ENCODE data around the gene ASB2.

ASB2 gene

GRCh38 chr14:93977790-93978581 lies 1.6 kb upstream of the ASB2 start:
- peak; percentile 91 for DNase-seq

- DNase-seq, result no peak
These were observed 801 bp upstream of the ASB2 start for GRCh38 chr14:93977171-93977570.

- no peak for DNase-seq
These were observed 436 bp downstream of the ASB2 start for GRCh38 chr14:93975791-93976476.

- DNase-seq, result no peak
These were observed 1.5 kb downstream of the ASB2 start for GRCh38 chr14:93974833-93975232.

DNA sequence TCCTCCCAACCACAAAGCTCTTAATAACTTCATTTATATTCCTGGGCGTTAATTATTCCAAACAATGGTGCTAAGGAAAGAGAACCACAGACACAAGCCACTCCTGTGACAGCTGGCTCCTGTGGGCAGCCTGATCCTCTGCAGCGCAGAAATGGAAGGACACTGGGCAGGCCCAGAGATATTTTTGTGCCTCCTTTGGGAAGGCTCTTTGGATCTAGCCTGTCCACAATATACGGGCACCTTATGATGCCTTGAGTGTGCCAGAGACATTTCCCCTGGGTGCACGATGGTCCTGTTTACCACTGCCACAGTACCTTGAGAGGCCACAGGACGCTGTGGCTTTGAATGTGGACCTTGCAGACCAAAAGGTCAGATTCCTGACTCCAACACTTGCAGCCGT lies 2.1 kb downstream of the ASB2 start:
- no peak for DNase-seq

GRCh38 chr14:93973607-93974006 lies 2.8 kb downstream of the ASB2 start:
- no peak for DNase-seq

- DNase-seq, result no peak
These were observed 3.7 kb downstream of the ASB2 start for GRCh38 chr14:93972618-93973205.

GRCh38 chr14:93971635-93972027 lies 4.7 kb downstream of the ASB2 start:
- no peak for DNase-seq

DNA sequence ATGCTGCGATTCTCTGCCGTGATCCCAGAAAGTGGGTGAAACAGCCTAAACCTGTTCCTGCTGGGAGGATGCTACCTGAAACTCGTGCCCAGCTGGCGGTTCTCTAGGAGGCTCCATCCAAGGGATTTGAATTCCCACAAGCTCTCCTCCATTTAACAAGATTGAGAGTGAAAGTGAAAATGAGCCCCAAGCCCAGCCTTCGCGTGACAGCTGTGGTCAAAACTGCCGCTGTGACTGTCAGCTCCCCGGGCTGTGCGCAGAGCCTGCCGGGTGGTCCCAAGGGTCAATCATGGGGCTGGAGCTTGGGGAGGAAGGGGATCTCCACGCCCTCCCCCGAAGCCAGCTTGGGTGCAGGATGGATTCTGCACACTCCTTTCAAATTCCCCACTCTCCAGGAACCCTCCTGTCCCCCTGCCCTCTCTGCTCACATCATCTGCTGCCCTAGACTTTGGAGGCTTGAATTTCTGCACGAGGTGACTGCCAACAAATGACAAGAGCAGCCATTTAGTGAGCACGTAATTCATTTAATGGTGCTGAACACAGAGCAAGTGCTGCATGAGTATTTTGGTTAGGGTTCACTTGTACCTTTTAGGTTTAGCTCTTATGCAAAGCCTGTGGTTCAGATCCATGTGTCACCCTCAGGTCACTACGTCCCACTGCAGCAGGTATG lies 5.3 kb downstream of the ASB2 start:
- DNase-seq, result peak; percentile 87

DNA sequence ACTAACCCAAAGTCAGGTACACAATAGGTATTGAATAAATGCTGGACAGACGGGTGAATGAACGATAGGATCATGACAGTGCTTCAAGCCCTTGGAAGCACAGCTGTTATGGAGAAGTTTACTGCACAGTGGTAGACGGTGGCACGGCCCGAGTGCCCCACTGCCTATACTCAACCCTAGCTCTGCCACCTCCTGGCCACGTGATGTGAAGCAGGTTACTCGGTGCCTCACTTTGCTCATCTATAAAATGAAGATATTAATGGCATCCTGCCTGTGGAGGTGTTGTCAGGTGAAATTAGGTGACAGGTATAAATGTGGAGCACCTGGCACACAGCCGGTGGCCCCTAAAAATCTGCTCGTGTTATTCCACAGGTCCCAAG lies 5.8 kb downstream of the ASB2 start:
- peak; percentile 90 for DNase-seq

DNA sequence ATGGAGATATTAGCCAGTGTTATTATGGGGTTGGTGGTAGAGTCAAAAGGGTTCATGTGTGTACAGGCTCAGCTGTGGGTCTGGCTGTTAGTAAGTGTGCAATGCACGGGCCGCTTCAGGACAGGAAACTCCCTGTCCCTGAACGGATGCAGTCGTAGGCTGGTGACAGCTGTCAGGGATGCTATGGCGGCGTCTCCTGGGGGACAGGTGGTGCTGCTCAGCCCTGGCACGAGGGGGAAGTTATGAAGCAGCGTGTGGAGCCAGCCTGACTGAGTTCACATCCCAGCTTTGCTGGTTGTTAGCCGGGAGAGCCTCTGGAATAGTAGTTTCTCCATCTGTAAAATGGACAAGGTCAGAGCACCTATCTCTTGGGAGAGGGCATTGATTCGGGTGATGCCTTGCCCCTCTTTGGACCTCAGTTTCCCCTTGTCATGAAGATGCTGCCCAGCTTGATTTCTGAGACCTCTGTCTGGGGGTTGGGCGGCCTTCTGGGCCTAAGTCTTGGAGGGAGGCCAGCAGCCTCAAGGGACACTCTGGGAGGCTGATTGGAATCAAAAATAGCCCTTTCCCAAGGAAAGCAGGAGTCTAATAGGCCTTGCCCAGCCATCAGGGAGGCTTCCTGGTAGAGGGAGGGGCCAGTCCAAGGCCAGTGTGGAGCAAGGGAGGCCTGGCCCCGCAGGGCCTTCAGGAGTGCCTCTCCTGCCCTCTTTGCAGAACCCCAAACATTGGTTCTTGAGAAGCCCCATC lies 7.1 kb downstream of the ASB2 start:
- no peak for DNase-seq

GRCh38 chr14:93967637-93968250 lies 8.6 kb downstream of the ASB2 start:
- DNase-seq, result no peak

- no peak for DNase-seq
These were observed 10.4 kb downstream of the ASB2 start for GRCh38 chr14:93965946-93966474.

DNA sequence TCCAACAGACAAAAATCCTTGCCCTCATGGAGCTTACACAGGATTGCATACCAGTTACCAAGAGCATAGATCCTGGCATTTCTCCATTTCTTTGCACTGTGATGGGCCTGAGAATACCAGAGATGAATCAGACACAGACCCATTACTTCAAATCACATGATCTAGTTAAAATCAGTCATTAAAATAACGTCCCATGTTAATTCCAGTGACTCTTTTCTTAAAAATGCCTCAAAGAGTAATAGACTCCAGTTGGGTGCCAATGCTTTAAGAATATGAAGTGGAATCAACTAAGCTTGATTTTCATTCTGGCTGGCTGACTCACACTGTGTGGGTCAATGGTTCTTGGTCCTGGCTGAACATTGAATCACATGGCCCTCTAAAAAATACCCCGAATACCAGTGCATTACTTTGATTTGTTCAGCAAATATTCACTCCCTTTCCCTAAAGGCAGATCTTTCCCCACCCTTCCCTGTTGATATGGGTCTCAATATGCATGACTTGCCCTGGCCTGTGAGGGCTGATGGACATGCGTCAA lies 11.0 kb downstream of the ASB2 start:
- no peak for DNase-seq

GRCh38 chr14:93964820-93965286 lies 11.5 kb downstream of the ASB2 start:
- DNase-seq, result no peak

DNA sequence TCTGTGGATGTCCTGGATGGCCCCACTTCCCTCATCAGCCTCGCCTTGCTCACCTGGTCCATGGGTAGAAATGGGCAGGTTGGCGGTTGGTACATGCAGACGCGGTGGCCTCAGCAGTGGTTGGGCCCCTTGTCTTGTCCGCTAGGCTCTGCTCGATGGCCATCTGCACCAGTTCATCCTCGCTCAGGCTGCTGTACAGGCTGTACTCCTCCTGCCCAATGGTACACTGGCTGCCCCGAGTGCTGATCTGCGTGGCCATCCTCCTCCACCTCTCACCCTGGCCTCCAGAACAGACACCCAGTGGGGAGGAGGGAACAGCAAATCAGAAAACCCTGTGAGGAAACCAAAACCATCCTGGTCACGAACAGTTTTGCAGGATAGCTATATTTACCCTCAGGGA lies 12.1 kb downstream of the ASB2 start:
- no peak for DNase-seq

DNA sequence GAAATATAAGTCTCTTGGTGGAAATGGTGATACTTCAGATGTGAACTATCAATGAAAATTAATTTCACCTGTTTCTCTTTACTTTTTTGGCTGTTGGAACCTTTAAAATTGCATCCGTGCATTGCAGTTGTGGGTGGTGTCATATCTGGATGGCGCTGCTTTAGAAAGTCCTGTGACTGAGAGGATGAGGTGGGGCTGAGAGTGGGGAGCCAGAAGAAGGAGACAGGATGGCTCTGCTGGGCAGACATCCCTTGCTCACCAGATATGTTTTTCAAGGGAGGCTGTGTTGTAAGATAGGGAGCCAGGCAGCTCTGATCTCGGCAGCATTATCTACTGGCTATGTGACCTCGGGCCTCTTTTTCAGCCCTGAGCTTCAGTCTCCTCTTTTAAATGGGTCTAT lies 12.7 kb downstream of the ASB2 start:
- DNase-seq, result no peak

DNA sequence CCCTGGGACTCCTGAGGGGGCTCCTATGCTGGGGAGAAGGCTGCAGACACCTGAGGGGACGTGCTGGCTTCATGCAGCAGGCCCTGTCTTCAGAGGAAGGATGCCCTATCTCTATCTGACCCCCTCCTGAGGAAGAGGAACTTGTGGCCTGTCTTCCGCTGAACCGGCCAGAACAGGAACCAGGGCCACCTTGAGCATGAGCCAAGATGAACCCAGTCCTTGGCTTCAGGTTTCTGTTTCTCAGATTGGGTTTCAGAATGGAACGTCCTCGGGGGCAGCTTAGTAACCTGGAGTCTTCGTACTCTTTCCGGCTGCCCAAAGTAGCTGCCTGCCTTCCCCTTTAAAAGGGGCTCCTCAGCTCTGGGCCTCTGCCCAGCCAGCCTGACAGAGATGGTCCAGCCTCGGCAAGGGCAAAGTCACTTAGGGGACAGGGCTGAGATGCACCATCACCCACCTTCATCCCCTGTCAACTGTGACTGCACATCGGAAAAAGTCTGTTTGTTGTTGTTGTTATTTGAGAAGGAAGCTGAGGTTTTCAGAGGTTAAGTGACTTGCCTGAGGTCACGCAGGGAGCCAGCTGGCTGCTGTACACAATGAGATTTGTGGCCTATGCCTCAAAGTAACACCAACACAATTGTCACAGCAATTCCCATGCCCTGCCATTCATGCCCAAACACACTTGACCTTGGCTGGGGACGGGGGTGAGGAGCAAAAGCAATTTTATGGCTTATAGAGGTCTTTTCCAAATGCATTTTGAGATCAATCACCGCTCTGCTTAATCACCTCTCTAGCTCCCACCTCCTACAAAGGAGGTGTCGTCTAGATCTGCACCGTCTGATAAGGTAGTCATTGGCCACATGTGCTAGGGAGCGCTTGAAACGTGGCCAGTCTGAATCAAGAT lies 13.4 kb downstream of the ASB2 start:
- peak; percentile 85 for DNase-seq

- DNase-seq, result no peak
These were observed 14.8 kb downstream of the ASB2 start for GRCh38 chr14:93961620-93962019.

DNA sequence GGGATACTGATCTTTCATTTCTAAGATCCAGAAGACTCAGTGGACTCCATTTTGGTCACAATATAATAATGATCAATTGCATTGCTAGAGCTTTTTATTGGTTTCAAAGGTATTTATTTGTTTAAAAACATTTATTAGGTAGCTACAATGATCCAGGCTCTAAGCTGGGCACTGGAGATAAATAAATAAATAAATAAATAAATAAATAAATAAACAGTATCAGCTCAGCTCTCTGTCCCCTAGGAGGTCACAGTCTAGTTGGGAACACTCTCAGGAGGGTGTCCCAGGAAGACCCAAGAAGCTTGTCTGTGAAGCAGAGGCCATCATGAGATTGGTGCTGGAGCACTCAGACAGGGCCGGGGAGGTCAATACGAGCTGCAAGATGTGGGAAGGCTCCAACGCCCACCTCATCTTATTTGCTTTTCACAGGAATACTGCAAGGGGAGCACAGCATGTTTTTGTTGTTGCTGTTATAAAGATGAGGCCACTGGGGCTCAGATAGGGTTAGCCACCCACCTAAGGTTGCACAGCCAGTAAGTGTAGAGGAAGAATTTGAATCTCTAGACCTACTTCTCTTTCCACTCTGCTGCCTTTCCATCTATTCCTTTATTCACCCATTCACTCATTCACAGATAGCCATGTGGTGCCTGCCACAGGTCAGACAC lies 15.5 kb downstream of the ASB2 start:
- DNase-seq, result no peak
